ENCODE data around the gene OSBPL9. TPM values are rescaled to one million over a fixed set of nuclear protein-coding genes. Genes with fewer than 3 reads are reported as not detected.

OSBPL9 gene
- total and polyA plus RNA-seq, 4 experiments from 2014 or later, result 45.1 to 47.8 (median 46.1) TPM

GRCh38 chr1:51636764-51637522 is 20.1 kb downstream of the OSBPL9 start:
- Histone ChIP-seq H3K27me3 (ENCODE audit: insufficient read depth, low read length) (no peaks in the 10 kb centered on the region), H3K9me3 (ENCODE audit: control insufficient read depth in 1 of 2, low read length in 2 of 2) (no peaks in the 10 kb centered on the region), H3K27ac (ENCODE audit: low read depth, low read length) (no peak overlapping the region), H3K36me3 (ENCODE audit: insufficient read depth, low read length) (no peaks in the 10 kb centered on the region), H3K4me3 (ENCODE audit: low read length in 2 of 2) (no peak overlapping the region), H3K4me1 (ENCODE audit: insufficient read depth, low read length) (no peaks in the 10 kb centered on the region)
- Mint-ChIP-seq H3K27me3 (no peaks in the 10 kb centered on the region), H3K4me1 (peaks cover 12 to 18% (median 15%) of the 10 kb centered on the region in 4 donors), H3K9me3 (no peaks in the 10 kb centered on the region), H3K4me3 (no peak overlapping the region), H3K36me3 (peaks cover 0 to 3% of the 10 kb centered on the region in 2 donors), H3K27ac (peak overlapping the region in 1 of 7 donors; percentile 57)
- no peak for DNase-seq
- POLR2A ChIA-PET (ENCODE audit: partially characterized antibody), result no interaction called here
- intact Hi-C loops (cut with micrococcal nuclease), result no loop called here
- CTCF ChIA-PET (ENCODE audit: partially characterized antibody), result no interaction called here

- no peak overlapping the region for H3K27ac Mint-ChIP-seq
- H3K9me3 ChIP-seq (ENCODE audit: control insufficient read depth in 1 of 2, low read length in 2 of 2), result no peaks in the 10 kb centered on the region
- ChIA-PET CTCF (ENCODE audit: partially characterized antibody) (no interaction called here), POLR2A (ENCODE audit: partially characterized antibody) (no interaction called here)
- peaks cover 6 to 7% of the 10 kb centered on the region in 2 donors for H3K36me3 Mint-ChIP-seq
- H3K4me1 Mint-ChIP-seq, result peaks cover 14 to 25% (median 17%) of the 10 kb centered on the region in 4 donors
- no peaks in the 10 kb centered on the region for H3K27me3 ChIP-seq (ENCODE audit: insufficient read depth, low read length)
- H3K9me3 Mint-ChIP-seq, result no peaks in the 10 kb centered on the region
- intact Hi-C loops (cut with micrococcal nuclease), result no loop called here
- H3K27ac ChIP-seq (ENCODE audit: low read depth, low read length), result no peak overlapping the region
- H3K4me3 ChIP-seq (ENCODE audit: low read length in 2 of 2), result no peak overlapping the region
- no peak overlapping the region for H3K4me3 Mint-ChIP-seq
- no peaks in the 10 kb centered on the region for H3K4me1 ChIP-seq (ENCODE audit: insufficient read depth, low read length)
- DNase-seq, result no peak
- no peaks in the 10 kb centered on the region for H3K36me3 ChIP-seq (ENCODE audit: insufficient read depth, low read length)
- H3K27me3 Mint-ChIP-seq, result no peaks in the 10 kb centered on the region
Measured at GRCh38 chr1:51638350-51638749, 21.5 kb downstream of the OSBPL9 start.

GRCh38 chr1:51639694-51640093 is 22.8 kb downstream of the OSBPL9 start:
- no peaks in the 10 kb centered on the region for H3K4me1 ChIP-seq (ENCODE audit: insufficient read depth, low read length)
- ChIA-PET CTCF (ENCODE audit: partially characterized antibody) (no interaction called here), POLR2A (ENCODE audit: partially characterized antibody) (no interaction called here)
- H3K27ac Mint-ChIP-seq, result no peak overlapping the region
- no peaks in the 10 kb centered on the region for H3K27me3 ChIP-seq (ENCODE audit: insufficient read depth, low read length)
- H3K27ac ChIP-seq (ENCODE audit: low read depth, low read length), result no peak overlapping the region
- peaks cover 9 to 18% of the 10 kb centered on the region in 2 donors for H3K36me3 Mint-ChIP-seq
- no peak overlapping the region for H3K4me3 Mint-ChIP-seq
- H3K4me3 ChIP-seq (ENCODE audit: low read length in 2 of 2), result no peak overlapping the region
- intact Hi-C loops (cut with micrococcal nuclease), result loop anchor here (10.0 kb wide), 1 partner anchor 65 kb away; no protein-coding TSS in a partner anchor
- H3K27me3 Mint-ChIP-seq, result no peaks in the 10 kb centered on the region
- H3K36me3 ChIP-seq (ENCODE audit: insufficient read depth, low read length), result no peaks in the 10 kb centered on the region
- peaks cover 10 to 20% (median 13%) of the 10 kb centered on the region in 4 donors for H3K4me1 Mint-ChIP-seq
- H3K9me3 ChIP-seq (ENCODE audit: control insufficient read depth in 1 of 2, low read length in 2 of 2), result no peaks in the 10 kb centered on the region
- no peaks in the 10 kb centered on the region for H3K9me3 Mint-ChIP-seq
- no peak for DNase-seq

GRCh38 chr1:51641096-51641495 is 24.2 kb downstream of the OSBPL9 start:
- CTCF ChIA-PET (ENCODE audit: partially characterized antibody), result interaction anchor here (1.6 kb wide), 1 partner anchor 14 kb away, joined by 3 read pairs; no protein-coding TSS in a partner anchor
- no peaks in the 10 kb centered on the region for H3K4me1 ChIP-seq (ENCODE audit: insufficient read depth, low read length)
- intact Hi-C loops (cut with micrococcal nuclease), result loop anchor here (10.0 kb wide), 1 partner anchor 64 kb away; no protein-coding TSS in a partner anchor
- no peaks in the 10 kb centered on the region for H3K9me3 ChIP-seq (ENCODE audit: control insufficient read depth in 1 of 2, low read length in 2 of 2)
- Mint-ChIP-seq H3K27me3 (no peaks in the 10 kb centered on the region), H3K4me3 (no peak overlapping the region), H3K27ac (no peak overlapping the region), H3K9me3 (peaks cover 0 to 2% (median 0%) of the 10 kb centered on the region in 8 donors), H3K4me1 (peaks cover 6 to 15% (median 9%) of the 10 kb centered on the region in 4 donors), H3K36me3 (peaks cover 12 to 25% of the 10 kb centered on the region in 2 donors)
- DNase-seq, result no peak
- H3K27me3 ChIP-seq (ENCODE audit: insufficient read depth, low read length), result no peaks in the 10 kb centered on the region
- H3K4me3 ChIP-seq (ENCODE audit: low read length in 2 of 2), result no peak overlapping the region
- POLR2A ChIA-PET (ENCODE audit: partially characterized antibody), result no interaction called here
- H3K36me3 ChIP-seq (ENCODE audit: insufficient read depth, low read length), result no peaks in the 10 kb centered on the region
- no peak overlapping the region for H3K27ac ChIP-seq (ENCODE audit: low read depth, low read length)

- H3K27me3 Mint-ChIP-seq, result no peaks in the 10 kb centered on the region
- H3K4me3 Mint-ChIP-seq, result no peak overlapping the region
- Histone ChIP-seq H3K36me3 (ENCODE audit: insufficient read depth, low read length) (no peaks in the 10 kb centered on the region), H3K9me3 (ENCODE audit: control insufficient read depth in 1 of 2, low read length in 2 of 2) (no peaks in the 10 kb centered on the region), H3K27me3 (ENCODE audit: insufficient read depth, low read length) (no peaks in the 10 kb centered on the region), H3K27ac (ENCODE audit: low read depth, low read length) (no peak overlapping the region), H3K4me3 (ENCODE audit: low read length in 2 of 2) (no peak overlapping the region), H3K4me1 (ENCODE audit: insufficient read depth, low read length) (no peaks in the 10 kb centered on the region)
- peaks cover 6 to 14% (median 9%) of the 10 kb centered on the region in 4 donors for H3K4me1 Mint-ChIP-seq
- H3K9me3 Mint-ChIP-seq, result peaks cover 0 to 2% (median 0%) of the 10 kb centered on the region in 8 donors
- ChIA-PET CTCF (ENCODE audit: partially characterized antibody) (no interaction called here), POLR2A (ENCODE audit: partially characterized antibody) (no interaction called here)
- H3K27ac Mint-ChIP-seq, result no peak overlapping the region
- no peak for DNase-seq
- intact Hi-C loops (cut with micrococcal nuclease), result loop anchor here (10.0 kb wide), 1 partner anchor 62 kb away; no protein-coding TSS in a partner anchor
- peaks cover 12 to 25% of the 10 kb centered on the region in 2 donors for H3K36me3 Mint-ChIP-seq
Measured at GRCh38 chr1:51642739-51643142, 25.8 kb downstream of the OSBPL9 start.

DNA sequence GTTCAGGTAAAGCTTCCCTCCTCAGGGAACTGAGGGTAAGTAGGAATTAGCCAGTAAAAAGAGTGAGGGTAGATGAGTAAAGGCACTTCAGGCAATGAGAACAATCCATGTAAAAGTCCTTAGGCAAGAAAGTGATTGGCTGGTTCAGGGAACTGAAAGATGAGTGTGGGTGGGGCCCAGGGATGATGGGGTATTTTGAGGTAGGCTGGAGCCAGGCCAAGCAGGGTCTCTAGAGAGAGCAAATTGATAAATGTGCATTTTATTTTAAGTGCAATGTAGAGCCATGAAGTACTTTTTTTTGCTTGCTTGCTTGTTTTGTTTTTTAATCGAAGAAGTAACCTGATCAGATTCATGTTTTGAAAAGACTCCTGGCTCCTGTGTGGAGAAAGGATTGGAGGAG is 26.5 kb downstream of the OSBPL9 start:
- ChIA-PET POLR2A (ENCODE audit: partially characterized antibody) (no interaction called here), CTCF (ENCODE audit: partially characterized antibody) (no interaction called here)
- no peaks in the 10 kb centered on the region for H3K4me1 ChIP-seq (ENCODE audit: insufficient read depth, low read length)
- no peak overlapping the region for H3K4me3 ChIP-seq (ENCODE audit: low read length in 2 of 2)
- peaks cover 6 to 12% (median 10%) of the 10 kb centered on the region in 4 donors for H3K4me1 Mint-ChIP-seq
- intact Hi-C loops (cut with micrococcal nuclease), result loop anchor here (10.0 kb wide), 1 partner anchor 61 kb away; no protein-coding TSS in a partner anchor
- DNase-seq, result no peak
- peaks cover 12 to 25% of the 10 kb centered on the region in 2 donors for H3K36me3 Mint-ChIP-seq
- H3K27me3 Mint-ChIP-seq, result no peaks in the 10 kb centered on the region
- no peak overlapping the region for H3K4me3 Mint-ChIP-seq
- H3K27ac ChIP-seq (ENCODE audit: low read depth, low read length), result no peak overlapping the region
- no peak overlapping the region for H3K27ac Mint-ChIP-seq
- H3K9me3 Mint-ChIP-seq, result peaks cover 0 to 2% (median 0%) of the 10 kb centered on the region in 8 donors
- no peaks in the 10 kb centered on the region for H3K27me3 ChIP-seq (ENCODE audit: insufficient read depth, low read length)
- no peaks in the 10 kb centered on the region for H3K36me3 ChIP-seq (ENCODE audit: insufficient read depth, low read length)
- H3K9me3 ChIP-seq (ENCODE audit: control insufficient read depth in 1 of 2, low read length in 2 of 2), result no peaks in the 10 kb centered on the region

- H3K36me3 ChIP-seq (ENCODE audit: insufficient read depth, low read length), result no peaks in the 10 kb centered on the region
- H3K27me3 ChIP-seq (ENCODE audit: insufficient read depth, low read length), result no peaks in the 10 kb centered on the region
- DNase-seq, result no peak
- no peak overlapping the region for H3K4me3 ChIP-seq (ENCODE audit: low read length in 2 of 2)
- CTCF ChIA-PET (ENCODE audit: partially characterized antibody), result no interaction called here
- intact Hi-C loops (cut with micrococcal nuclease), result loop anchor here (10.0 kb wide), 1 partner anchor 61 kb away; no protein-coding TSS in a partner anchor
- H3K9me3 ChIP-seq (ENCODE audit: control insufficient read depth in 1 of 2, low read length in 2 of 2), result no peaks in the 10 kb centered on the region
- Mint-ChIP-seq H3K36me3 (peaks cover 12 to 25% of the 10 kb centered on the region in 2 donors), H3K27me3 (no peaks in the 10 kb centered on the region), H3K4me1 (peaks cover 6 to 14% (median 10%) of the 10 kb centered on the region in 4 donors), H3K4me3 (no peak overlapping the region), H3K9me3 (peaks cover 0 to 2% (median 0%) of the 10 kb centered on the region in 8 donors), H3K27ac (no peak overlapping the region)
- no peaks in the 10 kb centered on the region for H3K4me1 ChIP-seq (ENCODE audit: insufficient read depth, low read length)
- POLR2A ChIA-PET (ENCODE audit: partially characterized antibody), result no interaction called here
- no peak overlapping the region for H3K27ac ChIP-seq (ENCODE audit: low read depth, low read length)
Measured at GRCh38 chr1:51644020-51644419, 27.1 kb downstream of the OSBPL9 start.

Measured in CD4-positive, alpha-beta memory T cell (primary cell).